Sigmoid colon (tissue), 4 donors: Measurements from ENCODE around the gene SERTAD2.

Experiments used
- CTCF ChIP-seq, 4 experiments: fragments of 450-650 bp in 3 of 4; fragments of 200-600 bp in 1 of 4; IDR thresholded peaks; one replicate each; pipeline ENCODE4 v1.5.1; 2016 to 2019; ENCODE audit warnings: antibody characterized with exemption in 4 of 4, mild to moderate bottlenecking in 3 of 4, moderate library complexity in 2 of 4
- EP300 ChIP-seq, 4 donors: sonication (generic); formaldehyde crosslinking; IDR thresholded peaks; one replicate each; pipeline ENCODE4 v1.6.1; 2017; ENCODE audit warnings: antibody characterized with exemption in 4 of 4
- POLR2A ChIP-seq, 2 donors: fragments of 450-650 bp; IDR thresholded peaks; one replicate each; pipeline ENCODE4 v1.6.1; 2016; ENCODE audit warnings: antibody characterized with exemption in 2 of 2, mild to moderate bottlenecking in 2 of 2, moderate library complexity in 2 of 2
- POLR2AphosphoS5 ChIP-seq, 4 donors: sonication (generic); formaldehyde crosslinking; IDR thresholded peaks; one replicate each; pipeline ENCODE4 v1.6.1; 2017; ENCODE audit warnings: antibody characterized with exemption in 4 of 4

- no peak for TF ChIP-seq CTCF (IDR thresholded peaks at IDR 0.05)
- no peak for TF ChIP-seq POLR2AphosphoS5 (IDR thresholded peaks at IDR 0.05)
- no peak for TF ChIP-seq EP300 (IDR thresholded peaks at IDR 0.05)
- TF ChIP-seq POLR2A (IDR thresholded peaks at IDR 0.05) = no peak
Measured at GRCh38 chr2:64657411-64657810, 3.7 kb upstream of the SERTAD2 start.
